NCI-H524 treated with DMSO at 0.1 percent for 48 hours (cell line): ENCODE measurements around the gene HBM.
A peak's percentile ranks its signal among the peaks of the same experiment; 100 is the strongest.
"Not testable (repeated sequence)": the region's sequence is repeated elsewhere in the genome, so short reads cannot be mapped to it uniquely, and the experiment has no call there.

Experiments used
- DNase-seq: peaks from one replicate; lab custom pipeline; 2025; lab: John Stamatoyannopoulos, UW

HBM gene

DNA sequence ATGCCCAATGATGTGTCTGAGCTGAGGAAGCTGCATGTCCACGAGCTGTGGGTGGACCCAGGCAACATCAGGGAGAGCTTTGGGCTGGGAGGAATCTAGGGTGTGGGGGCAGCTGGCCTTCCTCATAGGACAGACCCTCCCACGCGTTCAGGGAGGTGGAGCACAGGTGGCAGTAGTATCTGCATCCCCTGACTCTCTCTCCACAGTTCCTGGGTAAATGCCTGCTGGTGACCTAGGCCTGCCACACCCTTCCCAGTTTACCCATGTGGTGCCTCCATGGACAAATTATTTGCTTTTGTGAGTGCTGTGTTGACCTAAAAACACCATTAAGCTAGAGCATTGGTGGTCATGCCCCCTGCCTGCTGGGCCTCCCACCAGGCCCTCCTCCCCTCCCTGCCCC lies 3.2 kb downstream of the HBM start:
- DNase-seq, result no peak

- not testable (repeated sequence) for DNase-seq
Observed at GRCh38 chr16:170088-170507, 4.3 kb downstream of the HBM start.

- DNase-seq, result no peak
Observed at GRCh38 chr16:170788-171187, 5.0 kb downstream of the HBM start.

GRCh38 chr16:172374-172941 lies 6.7 kb downstream of the HBM start, which contains the start of gene HBA2:
Gene HBA2, plus strand, starts transcription at chr16:172876. Its CDS starts 37 bp downstream, at chr16:172913.
- DNase-seq, result not testable (repeated sequence)

- DNase-seq, result not testable (repeated sequence)
Observed at GRCh38 chr16:173211-173854, 7.6 kb downstream of the HBM start.

DNA sequence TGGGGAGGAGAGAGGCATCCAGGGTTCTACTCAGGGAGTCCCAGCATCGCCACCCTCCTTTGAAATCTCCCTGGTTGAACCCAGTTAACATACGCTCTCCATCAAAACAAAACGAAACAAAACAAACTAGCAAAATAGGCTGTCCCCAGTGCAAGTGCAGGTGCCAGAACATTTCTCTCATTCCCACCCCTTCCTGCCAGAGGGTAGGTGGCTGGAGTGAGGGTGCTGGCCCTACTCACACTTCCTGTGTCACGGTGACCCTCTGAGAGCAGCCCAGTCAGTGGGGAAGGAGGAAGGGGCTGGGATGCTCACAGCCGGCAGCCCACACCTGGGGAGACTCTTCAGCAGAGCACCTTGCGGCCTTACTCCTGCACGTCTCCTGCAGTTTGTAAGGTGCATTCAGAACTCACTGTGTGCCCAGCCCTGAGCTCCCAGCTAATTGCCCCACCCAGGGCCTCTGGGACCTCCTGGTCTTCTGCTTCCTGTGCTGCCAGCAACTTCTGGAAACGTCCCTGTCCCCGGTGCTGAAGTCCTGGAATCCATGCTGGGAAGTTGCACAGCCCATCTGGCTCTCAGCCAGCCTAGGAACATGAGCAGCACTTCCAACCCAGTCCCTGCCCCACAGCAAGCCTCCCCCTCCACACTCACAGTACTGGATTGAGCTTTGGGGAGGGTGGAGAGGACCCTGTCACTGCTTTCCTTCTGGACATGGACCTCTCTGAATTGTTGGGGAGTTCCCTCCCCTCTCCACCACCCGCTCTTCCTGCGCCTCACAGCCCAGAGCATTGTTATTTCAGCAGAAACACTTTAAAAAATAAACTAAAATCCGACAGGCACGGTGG lies 8.4 kb downstream of the HBM start:
- not testable (repeated sequence) for DNase-seq

- no peak for DNase-seq
Observed at GRCh38 chr16:175011-175949, 9.5 kb downstream of the HBM start.

DNA sequence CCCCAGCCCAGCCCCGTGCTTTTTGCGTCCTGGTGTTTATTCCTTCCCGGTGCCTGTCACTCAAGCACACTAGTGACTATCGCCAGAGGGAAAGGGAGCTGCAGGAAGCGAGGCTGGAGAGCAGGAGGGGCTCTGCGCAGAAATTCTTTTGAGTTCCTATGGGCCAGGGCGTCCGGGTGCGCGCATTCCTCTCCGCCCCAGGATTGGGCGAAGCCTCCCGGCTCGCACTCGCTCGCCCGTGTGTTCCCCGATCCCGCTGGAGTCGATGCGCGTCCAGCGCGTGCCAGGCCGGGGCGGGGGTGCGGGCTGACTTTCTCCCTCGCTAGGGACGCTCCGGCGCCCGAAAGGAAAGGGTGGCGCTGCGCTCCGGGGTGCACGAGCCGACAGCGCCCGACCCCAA lies 10.2 kb downstream of the HBM start:
- DNase-seq, result not testable (repeated sequence)

DNA sequence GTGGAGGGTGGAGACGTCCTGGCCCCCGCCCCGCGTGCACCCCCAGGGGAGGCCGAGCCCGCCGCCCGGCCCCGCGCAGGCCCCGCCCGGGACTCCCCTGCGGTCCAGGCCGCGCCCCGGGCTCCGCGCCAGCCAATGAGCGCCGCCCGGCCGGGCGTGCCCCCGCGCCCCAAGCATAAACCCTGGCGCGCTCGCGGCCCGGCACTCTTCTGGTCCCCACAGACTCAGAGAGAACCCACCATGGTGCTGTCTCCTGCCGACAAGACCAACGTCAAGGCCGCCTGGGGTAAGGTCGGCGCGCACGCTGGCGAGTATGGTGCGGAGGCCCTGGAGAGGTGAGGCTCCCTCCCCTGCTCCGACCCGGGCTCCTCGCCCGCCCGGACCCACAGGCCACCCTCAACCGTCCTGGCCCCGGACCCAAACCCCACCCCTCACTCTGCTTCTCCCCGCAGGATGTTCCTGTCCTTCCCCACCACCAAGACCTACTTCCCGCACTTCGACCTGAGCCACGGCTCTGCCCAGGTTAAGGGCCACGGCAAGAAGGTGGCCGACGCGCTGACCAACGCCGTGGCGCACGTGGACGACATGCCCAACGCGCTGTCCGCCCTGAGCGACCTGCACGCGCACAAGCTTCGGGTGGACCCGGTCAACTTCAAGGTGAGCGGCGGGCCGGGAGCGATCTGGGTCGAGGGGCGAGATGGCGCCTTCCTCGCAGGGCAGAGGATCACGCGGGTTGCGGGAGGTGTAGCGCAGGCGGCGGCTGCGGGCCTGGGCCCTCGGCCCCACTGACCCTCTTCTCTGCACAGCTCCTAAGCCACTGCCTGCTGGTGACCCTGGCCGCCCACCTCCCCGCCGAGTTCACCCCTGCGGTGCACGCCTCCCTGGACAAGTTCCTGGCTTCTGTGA lies 11.0 kb downstream of the HBM start, which contains the start of gene HBA1:
HBA1 (plus strand) TSS at position 204 of the 906 bp plus-strand sequence; CDS start at position 241, 37 bp downstream.
- not testable (repeated sequence) for DNase-seq

DNA sequence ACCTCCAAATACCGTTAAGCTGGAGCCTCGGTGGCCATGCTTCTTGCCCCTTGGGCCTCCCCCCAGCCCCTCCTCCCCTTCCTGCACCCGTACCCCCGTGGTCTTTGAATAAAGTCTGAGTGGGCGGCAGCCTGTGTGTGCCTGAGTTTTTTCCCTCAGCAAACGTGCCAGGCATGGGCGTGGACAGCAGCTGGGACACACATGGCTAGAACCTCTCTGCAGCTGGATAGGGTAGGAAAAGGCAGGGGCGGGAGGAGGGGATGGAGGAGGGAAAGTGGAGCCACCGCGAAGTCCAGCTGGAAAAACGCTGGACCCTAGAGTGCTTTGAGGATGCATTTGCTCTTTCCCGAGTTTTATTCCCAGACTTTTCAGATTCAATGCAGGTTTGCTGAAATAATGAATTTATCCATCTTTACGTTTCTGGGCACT lies 11.6 kb downstream of the HBM start:
- DNase-seq, result no peak

- DNase-seq, result no peak
Observed at GRCh38 chr16:177981-178667, 12.3 kb downstream of the HBM start.

GRCh38 chr16:178668-179015 lies 12.9 kb downstream of the HBM start:
- DNase-seq, result no peak

DNA sequence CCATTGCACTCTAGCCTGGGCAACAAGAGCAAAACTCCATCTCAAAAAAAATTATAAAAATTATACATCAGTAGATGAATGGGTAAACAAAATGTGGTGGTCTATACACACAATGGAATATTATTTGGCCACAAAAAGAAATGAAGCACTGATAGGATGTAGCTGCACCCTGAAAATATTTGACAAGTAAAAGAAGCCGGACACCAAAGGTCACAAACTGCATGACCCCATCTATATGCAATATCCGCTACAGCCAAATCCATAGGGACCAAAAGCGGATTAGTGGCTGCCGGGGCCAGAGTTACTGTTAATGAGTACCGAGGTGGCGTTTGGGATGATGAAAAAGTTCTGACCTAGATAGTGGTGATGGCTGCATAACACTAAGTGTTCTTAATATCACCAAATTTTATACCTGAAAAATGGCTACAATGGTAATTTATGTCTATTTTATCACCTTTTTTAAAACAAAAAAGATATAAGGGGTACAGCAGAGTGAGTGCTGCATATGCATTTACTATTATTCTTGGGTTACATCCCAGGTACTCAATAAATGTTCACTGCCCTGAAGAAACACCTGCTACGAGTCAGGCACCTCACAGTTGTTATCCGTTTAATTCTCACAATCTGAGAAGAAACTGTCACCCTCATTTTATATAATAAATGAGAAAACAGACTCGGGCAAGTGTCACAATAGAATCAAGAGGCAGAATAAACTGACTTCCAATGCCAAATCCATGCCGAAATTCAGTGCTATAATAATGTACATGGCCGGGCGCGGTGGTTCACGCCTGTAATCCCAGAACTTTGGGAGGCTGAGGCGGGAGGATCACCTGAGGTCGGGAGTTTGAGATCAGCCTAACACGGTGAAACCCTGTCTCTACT lies 13.7 kb downstream of the HBM start:
- DNase-seq, result no peak

GRCh38 chr16:180101-180675 lies 14.4 kb downstream of the HBM start, which contains the start of gene HBQ1:
Gene HBQ1, plus strand, starts transcription at chr16:180459. Its CDS starts 28 bp downstream, at chr16:180487.
- DNase-seq, result no peak

DNA sequence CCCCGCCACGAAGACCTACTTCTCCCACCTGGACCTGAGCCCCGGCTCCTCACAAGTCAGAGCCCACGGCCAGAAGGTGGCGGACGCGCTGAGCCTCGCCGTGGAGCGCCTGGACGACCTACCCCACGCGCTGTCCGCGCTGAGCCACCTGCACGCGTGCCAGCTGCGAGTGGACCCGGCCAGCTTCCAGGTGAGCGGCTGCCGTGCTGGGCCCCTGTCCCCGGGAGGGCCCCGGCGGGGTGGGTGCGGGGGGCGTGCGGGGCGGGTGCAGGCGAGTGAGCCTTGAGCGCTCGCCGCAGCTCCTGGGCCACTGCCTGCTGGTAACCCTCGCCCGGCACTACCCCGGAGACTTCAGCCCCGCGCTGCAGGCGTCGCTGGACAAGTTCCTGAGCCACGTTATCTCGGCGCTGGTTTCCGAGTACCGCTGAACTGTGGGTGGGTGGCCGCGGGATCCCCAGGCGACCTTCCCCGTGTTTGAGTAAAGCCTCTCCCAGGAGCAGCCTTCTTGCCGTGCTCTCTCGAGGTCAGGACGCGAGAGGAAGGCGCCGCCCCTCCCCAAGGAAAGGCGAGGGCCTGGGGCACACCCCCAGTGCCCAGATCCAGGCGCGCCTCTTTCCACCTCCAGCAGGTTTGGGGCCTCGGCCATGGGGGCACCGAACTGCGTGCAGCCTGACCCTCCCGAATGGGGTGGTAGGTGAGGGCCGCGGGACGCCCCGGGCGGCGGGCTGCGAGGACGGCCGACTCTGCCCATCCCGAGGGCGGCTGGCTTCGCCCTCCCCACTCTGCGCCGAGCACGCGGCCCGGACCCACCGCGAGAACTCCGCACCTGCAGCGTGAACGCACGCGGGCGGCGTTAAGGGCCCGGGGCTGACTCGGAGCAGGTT lies 15.1 kb downstream of the HBM start:
- peak; percentile 60 for DNase-seq

- DNase-seq, result no peak
Observed at GRCh38 chr16:181565-182021, 15.8 kb downstream of the HBM start.

- DNase-seq, result no peak
Observed at GRCh38 chr16:183005-183404, 17.2 kb downstream of the HBM start.
